ENCODE data around the gene C3orf22.

GRCh38 chr3:126607214-126607908 lies 48.6 kb upstream of the C3orf22 start:
- TF ChIP-seq CTCF (IDR thresholded peaks at IDR 0.05) = no peak
- no peak for TF ChIP-seq POLR2A (IDR thresholded peaks at IDR 0.05)
- TF ChIP-seq POLR2AphosphoS5 (IDR thresholded peaks at IDR 0.05) = no peak

Measured in breast epithelium (tissue), 3 donors.